NCI-H774 (cell line): ENCODE measurements around the gene CEP44.
"Not testable (repeated sequence)": the region's sequence is repeated elsewhere in the genome, so short reads cannot be mapped to it uniquely, and the experiment has no call there.

Source experiments
- DNase-seq: peaks from one replicate; lab custom pipeline; 2025; lab: John Stamatoyannopoulos, UW

CEP44 gene

DNA sequence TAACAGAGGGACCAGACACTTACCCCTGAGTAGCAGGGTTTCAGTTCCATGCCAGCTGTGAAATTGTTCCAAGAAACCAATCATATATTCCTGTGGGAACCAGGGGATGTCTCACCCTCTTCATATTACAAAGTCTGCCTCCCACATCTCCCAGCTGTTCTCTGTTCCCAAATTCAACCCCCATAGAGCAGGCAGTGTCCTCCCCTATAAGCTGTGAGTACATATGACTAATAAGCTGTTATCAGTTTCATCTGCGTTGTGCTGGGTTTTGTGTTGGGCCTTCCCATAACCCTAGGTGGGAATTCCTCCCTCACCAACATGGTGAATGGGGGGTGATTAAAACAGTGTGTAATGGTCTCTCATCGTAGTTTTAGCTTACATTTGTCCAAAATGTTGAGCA lies 41.0 kb downstream of the CEP44 start:
- no peak for DNase-seq

DNA sequence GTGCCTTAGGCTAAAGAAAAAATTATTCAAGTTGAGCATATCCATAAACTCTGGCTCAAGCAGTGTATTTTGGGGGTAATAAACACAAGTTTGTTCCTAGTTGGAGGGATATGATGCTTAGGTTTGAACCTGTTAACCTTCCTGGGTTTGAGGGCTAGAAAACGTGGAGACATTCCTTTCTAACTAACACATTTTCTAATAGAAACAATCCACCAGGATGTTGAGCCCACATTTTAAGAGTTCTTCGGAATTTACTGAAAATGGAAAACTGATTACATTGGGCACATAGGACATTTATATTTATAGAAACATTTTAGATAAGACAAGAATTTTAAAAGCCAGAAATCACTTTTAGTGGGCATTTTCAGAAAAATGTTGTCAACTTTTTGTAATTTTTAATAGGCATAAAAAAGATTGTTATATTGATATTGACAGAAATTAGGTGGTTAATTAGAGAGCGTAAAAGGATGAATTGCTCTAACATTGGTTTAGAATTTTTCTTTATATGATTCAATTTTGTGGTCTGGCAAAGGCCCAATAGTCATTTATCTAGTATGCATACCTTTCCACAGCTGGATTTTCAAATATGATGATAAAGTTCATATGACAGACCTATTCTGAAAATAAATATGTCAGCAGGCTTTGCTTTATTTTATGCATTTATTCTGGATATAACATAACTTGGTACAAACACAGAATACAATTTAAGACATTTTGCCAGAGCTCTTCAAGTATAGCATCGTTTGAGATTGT lies 49.2 kb downstream of the CEP44 start:
- no peak for DNase-seq

DNA sequence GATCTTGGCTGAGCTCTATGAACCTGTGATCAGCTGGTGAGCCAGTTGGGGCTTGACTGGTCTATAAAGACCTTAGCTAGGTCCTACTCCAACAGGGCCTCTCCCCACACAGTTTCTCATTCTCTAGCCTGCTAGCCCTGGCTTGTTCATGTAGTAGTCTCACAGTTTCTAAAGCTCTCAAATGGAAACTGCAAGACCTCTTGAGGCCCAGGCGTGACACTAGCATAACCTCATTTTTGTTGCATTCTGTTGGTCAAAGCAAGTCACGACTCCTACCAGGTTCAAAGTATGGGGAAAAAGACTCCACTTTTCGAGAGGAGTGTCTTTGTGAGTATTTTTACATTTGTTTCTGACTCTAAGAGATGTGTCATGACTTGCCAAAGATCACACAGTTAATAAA lies 50.9 kb downstream of the CEP44 start:
- no peak for DNase-seq

DNA sequence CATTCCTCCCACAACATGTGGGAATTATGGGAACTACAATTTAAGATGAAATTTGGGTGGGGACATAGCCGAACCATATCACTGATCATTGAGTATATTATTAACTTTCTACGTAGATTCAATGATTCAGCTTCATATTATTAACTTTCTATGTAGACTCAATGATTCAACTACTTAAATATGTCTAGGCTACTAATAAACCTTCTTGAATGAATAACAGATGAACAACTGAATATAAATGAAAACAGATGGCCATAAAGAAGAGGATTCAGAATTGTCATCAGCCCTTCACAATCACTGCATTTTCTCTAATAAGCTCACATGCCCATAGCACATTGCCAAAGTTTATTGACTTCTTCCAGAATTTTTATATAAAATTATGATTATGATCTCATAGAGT lies 57.0 kb downstream of the CEP44 start:
- DNase-seq, result no peak

DNA sequence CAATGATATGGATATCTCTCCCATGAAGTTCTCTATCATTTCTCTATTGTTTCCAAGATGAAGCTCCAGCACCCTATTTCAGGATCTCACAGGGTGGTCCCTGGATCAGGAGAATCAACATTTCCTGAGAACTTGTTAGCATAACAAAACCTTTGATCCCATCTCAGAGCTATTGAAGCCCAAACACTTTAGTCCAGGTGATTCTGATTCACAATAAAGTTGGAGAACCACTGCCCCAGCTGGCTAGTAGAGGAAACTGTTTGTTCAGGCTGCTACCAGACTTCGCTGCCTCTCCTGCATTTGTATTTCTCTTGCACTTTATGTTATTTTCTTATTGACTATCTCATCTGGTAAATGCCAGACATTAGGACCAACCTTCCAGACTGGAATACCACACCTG lies 65.4 kb downstream of the CEP44 start:
- DNase-seq, result no peak

DNA sequence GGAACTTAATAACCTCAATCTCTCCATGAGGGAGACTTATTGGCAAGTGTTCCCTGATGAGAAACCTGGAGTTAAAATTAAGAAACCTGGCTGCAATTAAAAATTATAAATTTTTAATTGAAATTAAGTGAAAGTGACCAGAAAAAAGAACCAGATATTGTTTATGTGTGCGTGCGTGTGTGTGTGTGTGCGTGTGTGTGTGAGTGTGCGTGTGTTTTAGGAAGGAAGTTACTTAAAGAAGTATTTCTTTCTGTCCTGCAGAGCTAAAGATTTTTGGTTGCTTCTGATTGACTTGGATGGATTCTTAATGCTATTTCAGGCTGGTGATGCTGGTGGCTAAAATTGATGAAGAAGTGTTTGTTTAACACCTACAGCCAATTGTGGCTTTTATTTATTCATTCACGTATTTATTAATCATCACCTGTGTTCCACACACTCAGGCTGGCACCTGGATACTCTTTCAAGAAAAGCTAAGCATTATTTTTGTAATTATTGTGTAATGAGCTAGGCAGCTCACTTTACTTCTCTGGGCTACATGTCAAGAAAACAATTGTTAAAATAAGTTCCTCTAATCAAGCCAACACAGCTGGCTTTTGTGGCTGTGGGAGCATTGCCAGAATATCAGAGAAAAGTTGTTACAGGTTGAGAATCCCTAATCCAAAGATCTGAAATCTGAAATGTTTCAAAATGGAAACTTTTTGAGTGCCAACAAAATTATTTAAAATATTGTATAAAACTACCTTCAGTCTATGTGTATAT lies 68.5 kb downstream of the CEP44 start:
- DNase-seq, result peak; percentile 12

DNA sequence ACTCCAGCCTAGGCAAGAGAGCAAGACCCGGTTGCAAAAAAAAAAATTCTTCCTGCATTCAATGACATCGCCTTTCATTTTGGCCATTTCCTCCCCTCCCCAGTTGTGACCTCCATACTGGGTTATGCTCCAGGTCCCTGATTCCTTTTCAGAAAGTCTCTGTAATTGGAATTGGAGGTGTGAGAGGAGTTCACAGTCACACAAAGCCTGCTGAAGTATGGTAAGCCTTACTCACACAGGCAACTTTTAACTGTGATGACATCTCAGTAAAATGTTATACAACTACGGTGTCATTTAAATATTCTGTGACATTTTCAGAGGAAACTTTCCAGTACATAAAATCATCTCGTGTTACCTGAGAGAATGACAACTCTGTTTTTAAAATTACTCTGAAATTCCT lies 73.6 kb downstream of the CEP44 start:
- no peak for DNase-seq

DNA sequence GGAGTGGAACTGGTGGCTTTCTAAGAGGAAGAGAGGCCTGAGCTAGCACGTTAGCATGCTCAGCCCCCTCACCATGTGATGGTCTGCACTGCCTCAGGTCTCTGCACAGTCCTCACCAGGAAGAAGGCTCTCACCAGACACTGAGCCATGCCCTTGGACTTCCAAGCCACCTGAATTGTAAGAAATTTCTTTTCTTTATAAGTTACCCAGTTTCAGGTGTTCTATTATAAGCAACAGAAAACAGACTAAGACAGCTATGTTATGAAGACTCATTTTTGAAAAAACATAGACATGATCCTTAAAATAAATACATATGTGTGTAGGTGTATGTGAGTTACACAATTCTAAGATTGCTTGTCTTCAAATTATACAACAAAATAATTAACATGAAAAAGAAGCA lies 74.7 kb downstream of the CEP44 start:
- no peak for DNase-seq

DNA sequence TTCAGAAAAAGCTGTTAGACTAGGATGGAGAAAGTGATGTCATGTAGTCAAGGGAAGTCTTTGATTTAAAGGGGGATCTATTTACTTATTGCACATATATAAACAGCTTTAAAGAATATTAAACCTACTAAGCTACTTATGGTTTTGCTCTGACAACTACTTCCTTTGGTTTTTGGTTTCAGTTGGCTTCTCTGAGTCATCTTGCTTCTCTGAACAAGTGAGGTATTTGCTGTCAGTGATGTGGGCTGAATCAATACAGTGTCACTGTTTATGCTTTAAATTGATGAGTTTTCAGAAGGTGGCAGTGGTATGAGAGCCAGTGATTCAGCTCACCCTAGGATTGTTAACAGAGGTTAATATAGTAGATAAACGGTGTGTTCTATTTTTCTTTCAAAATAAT lies 75.1 kb downstream of the CEP44 start:
- DNase-seq, result no peak

DNA sequence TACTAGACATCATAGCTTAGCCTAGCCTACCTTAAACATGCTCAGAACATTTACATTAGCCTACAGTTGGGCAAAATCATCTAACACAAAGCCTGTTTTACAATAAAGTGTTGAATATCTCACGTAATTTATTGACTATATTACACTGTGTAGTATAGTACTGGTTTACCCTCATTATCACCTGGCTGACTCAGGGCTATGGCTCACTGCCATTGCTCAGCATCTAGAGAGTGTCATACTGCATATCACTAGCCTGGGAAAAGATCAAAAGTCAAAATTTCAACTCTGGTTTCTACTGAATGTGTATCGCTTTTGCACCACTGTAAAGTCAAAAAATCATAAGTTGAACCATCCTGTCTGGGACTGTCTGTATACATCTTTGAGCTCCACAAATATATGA lies 78.6 kb downstream of the CEP44 start:
- DNase-seq, result no peak

DNA sequence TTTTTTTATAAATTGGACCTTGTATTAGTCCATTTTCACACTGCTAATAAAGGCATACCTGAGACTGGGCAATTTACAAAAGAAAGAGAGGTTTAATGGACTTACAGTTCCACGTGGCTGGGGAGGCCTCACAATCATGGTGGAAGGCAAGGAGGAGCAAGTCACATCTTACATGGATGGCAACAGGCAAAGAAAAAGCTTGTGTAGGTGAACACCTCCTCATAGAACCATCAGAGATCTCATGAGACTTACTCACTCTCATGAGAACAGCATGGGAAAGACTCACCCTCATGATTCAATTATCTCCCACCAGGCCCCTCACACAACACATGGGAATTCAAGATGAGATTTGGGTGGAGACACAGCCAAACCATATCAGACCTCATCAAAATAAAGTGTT lies 80.1 kb downstream of the CEP44 start:
- DNase-seq, result not testable (repeated sequence)

DNA sequence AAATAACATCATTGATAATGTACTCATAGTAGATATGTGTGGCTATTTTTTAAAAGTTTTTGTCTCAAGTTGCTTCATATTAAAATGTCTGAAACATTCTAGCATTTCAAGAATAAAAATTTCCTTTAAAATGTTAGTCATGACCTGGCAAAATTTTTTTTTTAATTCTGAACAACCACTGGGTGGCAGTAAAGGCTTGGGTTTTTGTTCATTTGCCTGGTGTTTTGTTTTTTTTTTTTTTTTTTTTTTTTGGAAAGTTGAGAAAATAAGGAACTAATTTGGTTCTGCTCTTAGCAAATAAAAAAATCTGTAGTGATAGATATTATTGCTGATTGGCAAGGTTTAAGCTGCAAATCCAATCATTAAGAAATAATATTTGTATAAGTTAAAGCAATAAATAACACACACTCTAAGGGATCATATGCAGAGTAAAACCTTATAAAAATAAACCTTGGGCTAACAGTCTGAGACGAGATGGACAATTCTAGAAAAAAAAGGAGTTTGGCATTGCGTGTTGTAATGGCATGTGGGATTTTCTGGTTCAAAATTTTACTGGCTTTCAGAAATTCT lies 81.4 kb downstream of the CEP44 start:
- DNase-seq, result peak; percentile 1

DNA sequence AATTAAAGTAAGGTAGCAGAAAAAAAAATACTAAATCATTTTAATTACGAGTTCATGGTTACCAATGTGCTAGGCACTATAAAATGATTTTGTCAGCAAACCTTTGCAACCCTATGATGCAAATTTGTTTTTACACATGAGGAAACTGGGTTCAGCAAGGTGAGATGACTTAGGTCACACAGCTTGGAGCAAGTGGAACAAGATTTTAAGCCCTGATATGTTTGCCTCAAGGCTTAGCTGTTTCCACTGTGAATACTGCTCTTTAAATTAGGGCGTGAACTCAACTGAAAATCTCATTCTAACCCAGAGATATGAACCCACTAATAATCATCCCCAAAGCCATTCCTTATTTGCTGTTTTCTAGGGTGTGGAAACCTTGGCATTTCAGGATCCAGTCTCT lies 86.3 kb downstream of the CEP44 start:
- no peak for DNase-seq

DNA sequence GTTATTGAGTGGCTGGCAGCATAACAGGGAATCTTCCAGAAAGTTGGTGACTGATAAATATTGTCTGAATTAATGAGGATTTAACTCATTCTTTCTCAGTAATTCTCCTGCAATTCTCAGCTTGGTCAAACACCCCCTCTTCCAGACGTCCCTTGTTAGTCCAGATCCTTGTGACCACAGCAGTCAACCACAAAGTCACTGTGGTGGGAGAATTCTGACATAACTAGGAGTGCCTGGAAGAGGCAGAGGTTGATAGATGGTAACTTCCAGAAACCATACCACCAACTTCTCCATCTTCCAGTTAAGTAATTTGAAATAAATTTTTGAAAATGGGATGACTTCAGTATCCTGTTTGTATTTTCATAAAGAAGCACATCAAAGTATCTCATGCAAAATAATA lies 90.1 kb downstream of the CEP44 start:
- DNase-seq, result no peak

DNA sequence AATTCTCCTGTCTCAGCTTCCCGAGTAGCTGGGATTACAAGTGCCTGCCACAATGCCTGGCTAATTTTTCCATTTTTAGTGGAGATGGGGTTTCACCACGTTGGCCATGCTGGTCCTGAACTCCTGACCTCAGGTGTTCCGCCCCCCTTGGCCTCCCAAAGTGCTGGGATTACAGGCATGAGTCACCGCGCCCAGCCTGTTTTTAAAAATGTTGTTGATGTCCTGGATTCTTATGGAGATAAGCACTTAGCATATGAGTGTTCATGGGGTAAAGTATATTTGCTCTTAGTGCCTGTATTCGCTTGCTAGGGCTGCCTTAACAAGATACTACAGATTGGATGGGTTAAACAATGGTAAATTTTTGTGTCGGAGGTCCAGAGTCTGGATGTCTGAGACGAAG lies 91.7 kb downstream of the CEP44 start:
- no peak for DNase-seq

DNA sequence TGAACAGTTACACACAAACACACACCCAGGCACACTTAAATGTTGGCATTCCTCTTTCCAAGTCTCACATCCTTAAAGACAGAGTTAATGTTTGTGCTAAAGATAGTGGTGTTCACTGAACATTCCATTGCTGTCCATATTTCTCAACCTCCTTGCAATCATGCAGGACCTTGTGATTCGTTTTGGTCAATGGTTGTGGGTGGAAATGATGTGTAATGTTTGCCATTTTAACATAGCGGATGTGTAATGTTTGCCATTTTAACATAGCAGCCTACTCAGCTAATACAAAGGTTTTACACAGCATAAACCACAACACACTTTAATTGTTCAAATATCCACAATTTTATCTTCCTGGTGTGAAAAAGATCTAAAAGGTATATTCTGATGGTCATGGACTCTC lies 93.9 kb downstream of the CEP44 start:
- DNase-seq, result no peak

DNA sequence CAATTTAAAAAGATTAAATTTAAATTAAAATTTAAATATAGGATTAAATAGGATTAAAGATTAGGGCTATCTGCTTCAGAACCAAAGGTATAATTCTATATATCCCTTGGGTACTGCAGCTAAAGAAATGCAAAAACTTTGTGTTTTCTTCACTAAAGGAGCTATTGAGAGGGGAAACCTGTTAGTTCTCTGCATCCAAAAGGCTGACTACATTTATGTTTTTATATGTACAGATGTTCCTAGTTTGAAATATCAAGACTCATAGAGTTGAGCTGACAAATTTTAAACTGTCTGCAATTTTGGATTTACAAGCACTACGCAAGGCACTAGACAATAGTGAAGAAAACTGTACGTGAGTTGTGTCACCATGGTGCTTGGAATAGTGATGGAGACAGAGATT lies 95.2 kb downstream of the CEP44 start:
- no peak for DNase-seq

DNA sequence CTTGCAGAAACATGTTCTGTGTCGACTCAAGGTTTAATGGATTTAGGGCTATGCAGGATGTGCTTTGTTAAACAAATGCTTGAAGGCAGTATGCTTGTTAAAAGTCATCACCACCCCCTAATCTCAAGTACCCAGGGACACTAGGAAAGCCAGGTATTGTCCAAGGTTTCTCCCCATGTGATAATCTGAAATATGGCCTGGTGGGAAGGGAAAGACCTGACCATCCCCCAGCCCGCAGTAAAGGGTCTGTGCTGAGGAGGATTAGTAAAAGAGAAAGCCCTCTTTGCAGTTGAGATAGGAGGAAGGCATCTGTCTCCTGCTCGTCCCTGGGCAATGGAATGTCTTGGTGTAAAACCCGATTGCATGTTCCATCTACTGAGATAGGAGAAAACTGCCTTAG lies 96.5 kb downstream of the CEP44 start:
- DNase-seq, result not testable (repeated sequence)

DNA sequence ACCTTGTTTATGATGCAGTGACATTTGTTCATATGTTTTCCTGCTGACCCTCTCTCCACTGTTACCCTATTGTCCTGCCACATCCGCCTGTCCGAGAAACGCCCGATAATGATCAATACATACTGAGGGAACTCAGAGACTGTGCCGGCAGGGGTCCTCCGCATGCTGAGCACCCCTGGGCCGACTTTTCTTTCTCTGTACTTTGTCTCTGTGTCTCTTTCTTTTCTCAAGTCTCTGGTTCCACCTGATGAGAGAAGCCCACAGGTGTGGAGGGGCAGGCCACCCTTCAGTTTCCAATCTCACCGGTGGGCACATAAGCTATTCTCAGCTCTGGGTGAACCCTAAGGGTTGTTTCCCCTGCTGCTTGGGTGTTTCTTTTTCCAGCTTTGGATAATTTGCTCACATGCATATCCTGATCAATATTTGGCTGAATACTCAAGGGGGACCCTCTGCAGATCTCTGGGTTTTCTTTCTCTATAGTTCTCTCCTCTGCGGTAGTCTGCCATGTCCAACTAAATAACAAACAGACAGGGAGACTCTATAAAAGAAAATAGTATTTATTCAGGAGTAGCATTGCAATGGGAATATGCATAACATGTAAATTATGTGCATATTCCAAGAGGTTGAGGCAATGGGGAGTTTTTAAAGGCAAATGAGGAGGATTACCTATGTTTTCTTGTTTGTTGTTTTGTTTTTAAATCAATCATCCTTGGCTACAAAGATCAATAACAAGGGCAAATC lies 97.2 kb downstream of the CEP44 start:
- DNase-seq, result no peak

DNA sequence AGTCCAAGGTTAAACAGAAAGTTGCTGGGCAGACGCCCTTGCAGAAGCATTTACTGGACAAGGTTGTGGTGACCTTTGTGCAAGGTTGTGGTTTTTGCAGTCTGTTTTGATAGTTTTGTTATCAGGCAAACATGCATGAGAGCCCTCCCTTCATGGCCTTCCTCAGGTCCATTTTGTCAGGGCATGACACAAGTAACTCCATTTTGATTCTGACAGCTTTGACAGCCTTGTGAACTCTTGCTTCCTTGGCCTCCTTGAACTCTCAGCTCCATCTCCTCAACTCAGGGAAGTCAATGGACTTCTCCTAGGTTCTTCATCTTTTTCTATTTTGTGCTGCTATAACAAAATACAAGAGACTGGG lies 97.7 kb downstream of the CEP44 start:
- DNase-seq, result no peak
